ENCODE measurements around the gene DVL1. TPM values are rescaled to one million over a fixed set of nuclear protein-coding genes. Genes with fewer than 3 reads are reported as not detected.

Gene DVL1
- total and polyA plus RNA-seq, 4 experiments from 2014 or later, result 0.19 to 44.6 (median 22.8) TPM

GRCh38 chr1:1290238-1290731 is 58.9 kb downstream of the DVL1 start:
- H3K4me3 Mint-ChIP-seq, result no peak overlapping the region
- no peaks in the 10 kb centered on the region for H3K36me3 Mint-ChIP-seq
- DNase-seq, result peak; percentile 40 to 71 (median 56)
- intact Hi-C loops (cut with micrococcal nuclease), result loop anchor here (5.0 kb wide), 1 partner anchor 308 kb away; the partner anchor contains the start of gene PERM1
- H3K36me3 ChIP-seq (ENCODE audit: insufficient read depth, low read length), result no peaks in the 10 kb centered on the region
- no peaks in the 10 kb centered on the region for H3K27me3 ChIP-seq (ENCODE audit: insufficient read depth, low read length)
- no peaks in the 10 kb centered on the region for H3K27me3 Mint-ChIP-seq
- H3K27ac ChIP-seq (ENCODE audit: low read depth, low read length), result no peak overlapping the region
- H3K4me1 Mint-ChIP-seq, result peaks cover 0 to 3% (median under 1%) of the 10 kb centered on the region in 4 donors
- no peaks in the 10 kb centered on the region for H3K4me1 ChIP-seq (ENCODE audit: insufficient read depth, low read length)
- H3K9me3 ChIP-seq (ENCODE audit: control insufficient read depth in 1 of 2, low read length in 2 of 2), result no peaks in the 10 kb centered on the region
- ChIA-PET CTCF (ENCODE audit: partially characterized antibody) (interaction anchor here (0.7 to 3.2 kb wide), 4 partner anchors 8 to 306 kb away, joined by 3 to 57 read pairs (median 4); no protein-coding TSS in a partner anchor), POLR2A (ENCODE audit: partially characterized antibody) (interaction anchor here (0.7 kb wide), 1 partner anchor 17 kb away, joined by 3 read pairs; the partner anchor contains the start of gene UBE2J2)
- H3K27ac Mint-ChIP-seq, result no peak overlapping the region
- H3K4me3 ChIP-seq (ENCODE audit: low read length in 2 of 2), result no peak overlapping the region
- H3K9me3 Mint-ChIP-seq, result no peaks in the 10 kb centered on the region

DNA sequence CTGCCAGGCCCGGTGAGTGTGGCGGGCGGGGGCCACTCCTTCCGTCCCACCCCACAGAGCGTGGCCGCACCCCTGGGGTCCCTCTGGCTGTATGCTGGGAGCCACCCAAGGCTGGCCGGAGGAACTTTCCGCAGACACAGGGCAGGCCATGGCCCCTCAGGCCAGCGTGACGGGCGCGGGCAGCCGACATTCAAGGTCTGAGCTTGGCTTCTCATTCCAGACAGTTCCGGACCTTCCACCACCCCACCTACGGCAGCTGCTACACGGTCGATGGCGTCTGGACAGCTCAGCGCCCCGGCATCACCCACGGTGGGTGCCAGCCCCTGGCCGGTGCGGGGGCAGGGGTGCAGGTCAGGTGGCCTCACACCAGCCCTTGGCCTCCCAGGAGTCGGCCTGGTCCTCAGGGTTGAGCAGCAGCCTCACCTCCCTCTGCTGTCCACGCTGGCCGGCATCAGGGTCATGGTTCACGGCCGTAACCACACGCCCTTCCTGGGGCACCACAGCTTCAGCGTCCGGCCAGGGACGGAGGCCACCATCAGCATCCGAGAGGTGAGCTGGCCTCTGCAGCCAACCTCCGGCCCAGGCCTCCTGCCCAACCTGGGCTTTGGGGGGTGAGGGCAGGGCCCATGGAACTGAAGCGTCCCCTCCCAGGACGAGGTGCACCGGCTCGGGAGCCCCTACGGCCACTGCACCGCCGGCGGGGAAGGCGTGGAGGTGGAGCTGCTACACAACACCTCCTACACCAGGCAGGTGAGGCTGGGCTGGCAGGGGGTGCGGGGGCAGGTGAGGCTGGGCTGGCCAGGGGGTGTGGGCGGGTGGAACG is 61.7 kb downstream of the DVL1 start:
- CTCF ChIA-PET (ENCODE audit: partially characterized antibody), result interaction anchor here (1.2 to 2.1 kb wide), 2 partner anchors 12 to 165 kb away, joined by 3 to 6 read pairs; no protein-coding TSS in a partner anchor
- H3K27ac ChIP-seq (ENCODE audit: low read depth, low read length), result no peak overlapping the region
- no peaks in the 10 kb centered on the region for H3K9me3 ChIP-seq (ENCODE audit: control insufficient read depth in 1 of 2, low read length in 2 of 2)
- Mint-ChIP-seq H3K4me3 (no peak overlapping the region), H3K36me3 (no peaks in the 10 kb centered on the region), H3K4me1 (peaks cover 0 to 4% (median under 1%) of the 10 kb centered on the region in 4 donors), H3K9me3 (no peaks in the 10 kb centered on the region), H3K27me3 (no peaks in the 10 kb centered on the region), H3K27ac (no peak overlapping the region)
- H3K36me3 ChIP-seq (ENCODE audit: insufficient read depth, low read length), result no peaks in the 10 kb centered on the region
- POLR2A ChIA-PET (ENCODE audit: partially characterized antibody), result no interaction called here
- H3K4me1 ChIP-seq (ENCODE audit: insufficient read depth, low read length), result no peaks in the 10 kb centered on the region
- no peak overlapping the region for H3K4me3 ChIP-seq (ENCODE audit: low read length in 2 of 2)
- DNase-seq, result peak in 1 of 5 donors; percentile 22
- intact Hi-C loops (cut with micrococcal nuclease), result no loop called here
- no peaks in the 10 kb centered on the region for H3K27me3 ChIP-seq (ENCODE audit: insufficient read depth, low read length)

- CTCF ChIA-PET (ENCODE audit: partially characterized antibody), result interaction anchor here (1.2 to 2.1 kb wide), 2 partner anchors 13 to 164 kb away, joined by 3 to 6 read pairs; no protein-coding TSS in a partner anchor
- intact Hi-C loops (cut with micrococcal nuclease), result no loop called here
These were observed 62.6 kb downstream of the DVL1 start for GRCh38 chr1:1286313-1287261.

DNA sequence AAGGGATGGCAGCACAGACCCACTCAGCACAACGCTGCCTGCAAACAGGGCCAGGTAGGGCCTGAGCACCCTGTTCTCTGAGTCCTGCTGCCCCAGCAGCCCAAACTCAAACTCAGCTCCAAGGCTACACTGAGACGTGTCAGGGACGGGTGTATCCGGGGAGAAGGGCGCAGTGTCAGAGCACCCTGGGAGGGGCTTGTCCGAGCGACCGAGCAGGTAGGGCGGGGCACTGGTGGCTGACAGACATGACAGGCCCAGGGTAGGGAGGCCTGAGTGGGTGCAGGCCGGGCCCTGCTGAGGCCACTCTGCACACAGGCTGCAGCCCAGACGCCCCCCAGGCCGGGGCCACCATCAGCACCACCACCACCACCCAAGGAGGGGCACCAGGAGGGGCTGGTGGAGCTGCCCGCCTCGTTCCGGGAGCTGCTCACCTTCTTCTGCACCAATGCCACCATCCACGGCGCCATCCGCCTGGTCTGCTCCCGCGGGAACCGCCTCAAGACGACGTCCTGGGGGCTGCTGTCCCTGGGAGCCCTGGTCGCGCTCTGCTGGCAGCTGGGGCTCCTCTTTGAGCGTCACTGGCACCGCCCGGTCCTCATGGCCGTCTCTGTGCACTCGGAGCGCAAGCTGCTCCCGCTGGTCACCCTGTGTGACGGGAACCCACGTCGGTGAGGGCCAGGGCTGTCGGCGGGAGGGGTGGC is 63.5 kb downstream of the DVL1 start:
- ChIA-PET POLR2A (ENCODE audit: partially characterized antibody) (no interaction called here), CTCF (ENCODE audit: partially characterized antibody) (interaction anchor here (2.1 kb wide), 1 partner anchor 163 kb away, joined by 6 read pairs; no protein-coding TSS in a partner anchor)
- intact Hi-C loops (cut with micrococcal nuclease), result no loop called here
- Histone ChIP-seq H3K36me3 (ENCODE audit: insufficient read depth, low read length) (no peaks in the 10 kb centered on the region), H3K4me3 (ENCODE audit: low read length in 2 of 2) (no peak overlapping the region), H3K27ac (ENCODE audit: low read depth, low read length) (no peak overlapping the region), H3K9me3 (ENCODE audit: control insufficient read depth in 1 of 2, low read length in 2 of 2) (no peaks in the 10 kb centered on the region), H3K27me3 (ENCODE audit: insufficient read depth, low read length) (no peaks in the 10 kb centered on the region), H3K4me1 (ENCODE audit: insufficient read depth, low read length) (no peaks in the 10 kb centered on the region)
- H3K4me1 Mint-ChIP-seq, result peaks cover 0 to 1% (median 0%) of the 10 kb centered on the region in 4 donors
- no peak overlapping the region for H3K27ac Mint-ChIP-seq
- no peak overlapping the region for H3K4me3 Mint-ChIP-seq
- no peaks in the 10 kb centered on the region for H3K36me3 Mint-ChIP-seq
- H3K9me3 Mint-ChIP-seq, result no peaks in the 10 kb centered on the region
- H3K27me3 Mint-ChIP-seq, result no peaks in the 10 kb centered on the region
- DNase-seq, result peak in 1 of 5 donors; percentile 22

More at GRCh38 chr1:1286313-1287261, 62.6 kb downstream of the DVL1 start:
- peaks cover 0 to 1% (median 0%) of the 10 kb centered on the region in 4 donors for H3K4me1 Mint-ChIP-seq
- no peaks in the 10 kb centered on the region for H3K9me3 ChIP-seq (ENCODE audit: control insufficient read depth in 1 of 2, low read length in 2 of 2)
- H3K36me3 Mint-ChIP-seq, result no peaks in the 10 kb centered on the region
- H3K9me3 Mint-ChIP-seq, result no peaks in the 10 kb centered on the region
- no peaks in the 10 kb centered on the region for H3K4me1 ChIP-seq (ENCODE audit: insufficient read depth, low read length)
- no peaks in the 10 kb centered on the region for H3K27me3 Mint-ChIP-seq
- no peak overlapping the region for H3K4me3 Mint-ChIP-seq
- H3K27me3 ChIP-seq (ENCODE audit: insufficient read depth, low read length), result no peaks in the 10 kb centered on the region
- H3K27ac Mint-ChIP-seq, result no peak overlapping the region
- POLR2A ChIA-PET (ENCODE audit: partially characterized antibody), result no interaction called here
- peak in 1 of 5 donors; percentile 24 for DNase-seq
- no peak overlapping the region for H3K4me3 ChIP-seq (ENCODE audit: low read length in 2 of 2)
- no peak overlapping the region for H3K27ac ChIP-seq (ENCODE audit: low read depth, low read length)
- H3K36me3 ChIP-seq (ENCODE audit: insufficient read depth, low read length), result no peaks in the 10 kb centered on the region

Small RNAs within 50 kb of the gene (microRNA-seq; reads per million reads assigned to microRNA genes)
- 2.6 reads per million, percentile 7 among the genes with 10 or more reads in this experiment for gene MIR6726 (ENCODE audit: borderline microRNAs expressed, borderline number of aligned reads, borderline replicate concordance)
- gene MIR6727 (ENCODE audit: borderline microRNAs expressed, borderline number of aligned reads, borderline replicate concordance), result not detected
- not detected for gene MIR6808 (ENCODE audit: borderline microRNAs expressed, borderline number of aligned reads, borderline replicate concordance)

Other genes starting within 250 kb of the DVL1 start
- gene C1orf159, start 233.3 kb downstream of the DVL1 start, total RNA-seq, result 10 to 100 TPM; 15.0 to 15.1 TPM
- 1 to 10 TPM; 3.8 to 7.9 TPM for gene C1orf159, start 233.3 kb downstream of the DVL1 start, polyA plus RNA-seq
- gene TTLL10, start 175.5 kb downstream of the DVL1 start, total RNA-seq, result not detected
- gene TTLL10, start 175.5 kb downstream of the DVL1 start, polyA plus RNA-seq, result under 1 TPM; 0.27 to 0.45 TPM
- 1 to 10 TPM; 8.0 to 8.6 TPM for gene TNFRSF18, start 142.8 kb downstream of the DVL1 start, total RNA-seq
- 10 to 100 TPM; 22.1 to 27.1 TPM for gene TNFRSF18, start 142.8 kb downstream of the DVL1 start, polyA plus RNA-seq
- 10 to 100 TPM; 13.5 to 15.5 TPM for gene TNFRSF4, start 135.3 kb downstream of the DVL1 start, total RNA-seq
- 10 to 100 TPM; 63.2 to 75.1 TPM for gene TNFRSF4, start 135.3 kb downstream of the DVL1 start, polyA plus RNA-seq
- 100 to 1,000 TPM; 125 to 138 TPM for gene SDF4, start 117.4 kb downstream of the DVL1 start, total RNA-seq
- gene SDF4, start 117.4 kb downstream of the DVL1 start, polyA plus RNA-seq, result 100 to 1,000 TPM in 1 of 2 donors, 10 to 100 TPM in 1; 97.4 to 106 TPM
- gene B3GALT6, start 117.2 kb downstream of the DVL1 start, total RNA-seq, result 10 to 100 TPM; 23.0 to 23.7 TPM
- 10 to 100 TPM in 1 of 2 donors, 1 to 10 TPM in 1; 5.4 to 14.4 TPM for gene B3GALT6, start 117.2 kb downstream of the DVL1 start, polyA plus RNA-seq
- 1 to 10 TPM; 2.4 to 3.3 TPM for gene C1QTNF12, start 102.7 kb downstream of the DVL1 start, total RNA-seq
- under 1 TPM in 1 of 2 donors, not detected in 1; 0.31 TPM for gene C1QTNF12, start 102.7 kb downstream of the DVL1 start, polyA plus RNA-seq
- 10 to 100 TPM; 82.8 to 92.9 TPM for gene UBE2J2, start 75.6 kb downstream of the DVL1 start, total RNA-seq
- 10 to 100 TPM; 79.4 to 96.7 TPM for gene UBE2J2, start 75.6 kb downstream of the DVL1 start, polyA plus RNA-seq
- 10 to 100 TPM in 1 of 2 experiments, 1 to 10 TPM in 1; 9.6 to 11.5 TPM for gene SCNN1D, start 69.0 kb downstream of the DVL1 start, total RNA-seq
- under 1 TPM in 1 of 2 donors, not detected in 1; 0.25 TPM for gene SCNN1D, start 69.0 kb downstream of the DVL1 start, polyA plus RNA-seq
- gene ACAP3, start 41.5 kb downstream of the DVL1 start, total RNA-seq, result 10 to 100 TPM; 59.7 to 65.6 TPM
- gene ACAP3, start 41.5 kb downstream of the DVL1 start, polyA plus RNA-seq, result 1 to 10 TPM; 5.4 to 6.9 TPM
- 10 to 100 TPM; 24.1 to 27.9 TPM for gene PUSL1, start 40.8 kb downstream of the DVL1 start, total RNA-seq
- gene PUSL1, start 40.8 kb downstream of the DVL1 start, polyA plus RNA-seq, result 10 to 100 TPM; 15.4 to 16.7 TPM
- 100 to 1,000 TPM; 163 to 173 TPM for gene INTS11, start 24.8 kb downstream of the DVL1 start, total RNA-seq
- 10 to 100 TPM; 68.3 to 71.3 TPM for gene INTS11, start 24.8 kb downstream of the DVL1 start, polyA plus RNA-seq
- gene CPTP, start 24.6 kb downstream of the DVL1 start, total RNA-seq, result 10 to 100 TPM; 25.0 to 28.3 TPM
- 10 to 100 TPM; 15.4 to 26.8 TPM for gene CPTP, start 24.6 kb downstream of the DVL1 start, polyA plus RNA-seq
- 1 to 10 TPM; 1.5 TPM for gene TAS1R3, start 18.1 kb downstream of the DVL1 start, total RNA-seq
- gene TAS1R3, start 18.1 kb downstream of the DVL1 start, polyA plus RNA-seq, result under 1 TPM in 1 of 2 donors, not detected in 1; 0.47 TPM
- under 1 TPM in 1 of 2 experiments, not detected in 1; 0.35 TPM for gene MXRA8, start 9.1 kb upstream of the DVL1 start, total RNA-seq
- gene MXRA8, start 9.1 kb upstream of the DVL1 start, polyA plus RNA-seq, result under 1 TPM in 1 of 2 donors, not detected in 1; 0.57 TPM
- 10 to 100 TPM; 60.4 to 72.7 TPM for gene AURKAIP1, start 25.8 kb upstream of the DVL1 start, total RNA-seq
- gene AURKAIP1, start 25.8 kb upstream of the DVL1 start, polyA plus RNA-seq, result 100 to 1,000 TPM; 159 to 179 TPM
- 100 to 1,000 TPM; 388 to 394 TPM for gene CCNL2, start 49.9 kb upstream of the DVL1 start, total RNA-seq
- 10 to 100 TPM; 18.3 to 36.6 TPM for gene CCNL2, start 49.9 kb upstream of the DVL1 start, polyA plus RNA-seq
- 100 to 1,000 TPM; 119 to 123 TPM for gene MRPL20, start 57.9 kb upstream of the DVL1 start, total RNA-seq
- 100 to 1,000 TPM; 171 to 202 TPM for gene MRPL20, start 57.9 kb upstream of the DVL1 start, polyA plus RNA-seq
- not detected for gene ANKRD65, start 71.9 kb upstream of the DVL1 start, total RNA-seq
- gene ANKRD65, start 71.9 kb upstream of the DVL1 start, polyA plus RNA-seq, result not detected
- not detected for gene VWA1, start 86.3 kb upstream of the DVL1 start, total RNA-seq
- gene VWA1, start 86.3 kb upstream of the DVL1 start, polyA plus RNA-seq, result not detected
- gene ATAD3C, start 100.3 kb upstream of the DVL1 start, total RNA-seq, result 1 to 10 TPM; 1.5 to 1.6 TPM
- 1 to 10 TPM; 1.8 to 2.1 TPM for gene ATAD3C, start 100.3 kb upstream of the DVL1 start, polyA plus RNA-seq
- 10 to 100 TPM; 51.1 to 53.8 TPM for gene ATAD3B, start 122.3 kb upstream of the DVL1 start, total RNA-seq
- 1 to 10 TPM; 2.9 to 8.1 TPM for gene ATAD3B, start 122.3 kb upstream of the DVL1 start, polyA plus RNA-seq
- gene ATAD3A, start 162.7 kb upstream of the DVL1 start, total RNA-seq, result 10 to 100 TPM; 23.0 to 24.7 TPM
- 10 to 100 TPM in 1 of 2 donors, 1 to 10 TPM in 1; 9.5 to 12.2 TPM for gene ATAD3A, start 162.7 kb upstream of the DVL1 start, polyA plus RNA-seq
- gene TMEM240, start 191.2 kb upstream of the DVL1 start, total RNA-seq, result 1 to 10 TPM; 1.8 to 2.8 TPM
- not detected for gene TMEM240, start 191.2 kb upstream of the DVL1 start, polyA plus RNA-seq
- gene SSU72, start 225.4 kb upstream of the DVL1 start, total RNA-seq, result 100 to 1,000 TPM; 128 to 132 TPM
- 100 to 1,000 TPM; 202 to 209 TPM for gene SSU72, start 225.4 kb upstream of the DVL1 start, polyA plus RNA-seq

Measured in CD4-positive, alpha-beta memory T cell (primary cell).